Measurements from ENCODE around the gene NRDE2. TPM values are rescaled to one million over a fixed set of nuclear protein-coding genes. Genes with fewer than 3 reads are reported as not detected.
"Not testable (repeated sequence)": the region's sequence is repeated elsewhere in the genome, so short reads cannot be mapped to it uniquely, and the experiment has no call there.

NRDE2 gene
- total RNA-seq, 6 experiments from 2014 or later: 7.9 to 16.3 (median 13.8) TPM

GRCh38 chr14:90345239-90345557 lies 13.5 kb upstream of the NRDE2 start:
- Histone ChIP-seq H3K27ac (no peak overlapping the region), H3K36me3 (no peaks in the 10 kb centered on the region), H3K9me3 (no peaks in the 10 kb centered on the region), H3K4me3 (no peak overlapping the region), H3K27me3 (no peaks in the 10 kb centered on the region), H3K4me1 (no peaks in the 10 kb centered on the region)
- no peak for TF ChIP-seq CTCF (IDR thresholded peaks at IDR 0.05)
- TF ChIP-seq POLR2A (IDR thresholded peaks at IDR 0.05): no peak
- ATAC-seq (no peak), DNase-seq (no peak)
- intact Hi-C loops (cut with DNase I): no loop called here

GRCh38 chr14:90344331-90345238 lies 12.8 kb upstream of the NRDE2 start:
- H3K27me3 ChIP-seq: no peaks in the 10 kb centered on the region
- no peaks in the 10 kb centered on the region for H3K9me3 ChIP-seq
- TF ChIP-seq POLR2A (IDR thresholded peaks at IDR 0.05) (no peak), CTCF (IDR thresholded peaks at IDR 0.05) (no peak)
- no peaks in the 10 kb centered on the region for H3K4me1 ChIP-seq
- H3K4me3 ChIP-seq: no peak overlapping the region
- 59% methylated on average over 10 of the region's 10 CpGs for WGBS (ENCODE audit: insufficient coverage, low coverage, low lambda C conversion rate, missing lambda C conversion rate)
- intact Hi-C loops (cut with DNase I): no loop called here
- no peaks in the 10 kb centered on the region for H3K36me3 ChIP-seq
- DNase-seq: no peak
- no peak for ATAC-seq
- no peak overlapping the region for H3K27ac ChIP-seq

- H3K27me3 ChIP-seq: no peaks in the 10 kb centered on the region
- H3K27ac ChIP-seq: no peak overlapping the region
- no peaks in the 10 kb centered on the region for H3K4me1 ChIP-seq
- no peaks in the 10 kb centered on the region for H3K9me3 ChIP-seq
- ATAC-seq (no peak), DNase-seq (no peak)
- H3K4me3 ChIP-seq: no peak overlapping the region
- TF ChIP-seq POLR2A (IDR thresholded peaks at IDR 0.05) (no peak), CTCF (IDR thresholded peaks at IDR 0.05) (no peak)
- 38% methylated on average over 4 of the region's 4 CpGs for WGBS (ENCODE audit: insufficient coverage, low coverage, low lambda C conversion rate, missing lambda C conversion rate)
- intact Hi-C loops (cut with DNase I): no loop called here
- H3K36me3 ChIP-seq: no peaks in the 10 kb centered on the region
These were observed 10.6 kb upstream of the NRDE2 start for GRCh38 chr14:90342327-90342726.

- no peak overlapping the region for H3K4me3 ChIP-seq
- DNase-seq: no peak
- H3K27ac ChIP-seq: no peak overlapping the region
- no peak for ATAC-seq
- no peaks in the 10 kb centered on the region for H3K9me3 ChIP-seq
- intact Hi-C loops (cut with DNase I): no loop called here
- WGBS (ENCODE audit: insufficient coverage, low coverage, low lambda C conversion rate, missing lambda C conversion rate): 89% methylated on average over 2 of the region's 7 CpGs
- no peaks in the 10 kb centered on the region for H3K4me1 ChIP-seq
- TF ChIP-seq POLR2A (IDR thresholded peaks at IDR 0.05): no peak
- TF ChIP-seq CTCF (IDR thresholded peaks at IDR 0.05): no peak
- no peaks in the 10 kb centered on the region for H3K36me3 ChIP-seq
- no peaks in the 10 kb centered on the region for H3K27me3 ChIP-seq
These were observed 10.0 kb upstream of the NRDE2 start for GRCh38 chr14:90341784-90342183.

- H3K4me1 ChIP-seq; DNase-seq; H3K4me3 ChIP-seq; H3K36me3 ChIP-seq; H3K27ac ChIP-seq; intact Hi-C loops (cut with DNase I); ATAC-seq; H3K27me3 ChIP-seq; H3K9me3 ChIP-seq: not testable (repeated sequence)
- WGBS (ENCODE audit: insufficient coverage, low coverage, low lambda C conversion rate, missing lambda C conversion rate): 69% methylated on average over 4 of the region's 5 CpGs
These were observed 9.5 kb upstream of the NRDE2 start for GRCh38 chr14:90341232-90341631.
